Measurements from ENCODE around the gene CHST4.
A peak's percentile ranks its signal among the peaks of the same experiment; 100 is the strongest.
"Not testable (repeated sequence)": the region's sequence is repeated elsewhere in the genome, so short reads cannot be mapped to it uniquely, and the experiment has no call there.

Gene CHST4

DNA sequence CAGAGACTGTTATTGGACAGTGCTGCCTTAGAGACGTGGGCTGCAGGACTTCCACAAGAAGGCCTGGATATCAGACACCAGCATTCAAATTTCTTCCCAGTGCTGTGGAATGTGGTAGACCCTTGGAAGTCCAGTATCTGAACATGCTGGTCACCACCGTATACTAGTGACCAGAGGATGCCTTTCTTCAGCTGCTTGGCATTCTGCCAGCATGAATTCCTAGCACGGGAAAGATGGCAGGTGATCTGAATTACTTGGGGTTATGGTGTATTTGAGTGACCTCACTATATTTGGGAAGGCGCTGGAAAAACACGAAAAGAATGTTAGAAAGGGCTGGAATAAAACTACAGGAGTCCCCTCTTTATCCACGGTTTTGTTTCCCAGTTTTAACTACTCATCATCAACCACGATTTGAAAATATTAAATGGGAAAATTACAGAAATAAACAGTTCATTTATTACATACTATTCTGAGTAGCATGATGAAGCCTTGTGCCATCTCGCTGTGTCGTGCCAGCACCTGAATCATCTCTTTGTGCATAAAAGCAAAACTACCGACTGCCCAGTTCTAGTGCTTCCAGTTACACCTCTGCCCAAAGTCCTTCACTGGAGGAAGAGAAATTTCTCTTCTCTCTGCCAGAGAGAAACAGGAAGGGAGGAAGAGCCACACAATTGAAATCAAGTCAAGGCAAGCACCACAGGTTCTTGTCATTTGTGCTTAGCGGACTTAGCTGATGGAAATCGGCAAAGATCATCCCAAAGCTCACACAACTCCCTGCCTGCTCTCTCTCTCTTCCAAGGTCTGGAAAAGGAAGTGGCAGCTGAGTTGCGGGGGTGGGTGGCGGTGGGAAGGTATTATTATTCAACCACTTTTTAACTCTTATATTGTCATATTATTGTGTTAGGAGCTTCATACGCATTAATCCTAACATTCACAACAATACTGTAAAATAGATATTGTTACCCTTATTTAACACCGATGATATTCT, 1.4 kb upstream of the CHST4 start:
- DNase-seq (ENCODE audit: low read depth) = no peak

DNA sequence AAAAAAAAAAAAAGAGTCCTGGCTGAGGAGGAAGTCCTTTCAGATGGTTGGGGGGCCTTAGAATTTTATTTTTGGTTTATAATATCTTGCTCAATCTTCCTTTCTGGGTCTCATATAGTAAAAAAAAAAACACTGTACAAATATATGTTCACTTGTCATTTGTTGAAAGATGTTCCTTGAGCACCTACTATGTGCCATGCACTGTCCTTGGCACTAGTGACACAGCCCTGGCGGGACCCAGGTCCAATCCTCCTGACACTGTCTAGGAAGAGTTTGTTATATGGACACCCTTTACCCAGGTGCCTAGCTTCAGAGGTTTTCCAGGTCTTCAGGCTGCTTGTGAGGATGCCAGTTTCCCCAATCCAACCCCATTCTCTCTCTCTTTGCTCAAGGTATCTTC, 2.0 kb downstream of the CHST4 start:
- no peak for DNase-seq (ENCODE audit: low read depth)

DNA sequence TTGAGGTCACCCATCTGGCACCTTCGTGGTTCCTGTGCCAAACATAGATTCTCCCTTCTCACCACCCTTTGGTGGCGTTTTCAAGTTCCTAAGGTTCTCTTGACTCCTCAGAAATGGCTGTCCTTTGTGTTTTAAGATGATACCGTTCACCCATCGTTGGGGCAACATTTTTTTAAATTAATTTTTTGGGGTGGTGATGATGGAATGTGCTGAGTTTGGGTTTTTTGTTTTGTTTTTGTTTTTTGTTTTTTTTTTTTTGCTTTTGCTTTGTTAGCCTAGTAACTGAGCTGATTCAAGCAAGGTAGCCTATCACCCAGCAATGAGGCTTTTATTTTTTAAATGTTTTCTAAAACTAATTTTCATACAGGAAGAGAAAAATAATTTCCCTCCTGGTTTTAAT, 2.6 kb downstream of the CHST4 start:
- no peak for DNase-seq (ENCODE audit: low read depth)

DNA sequence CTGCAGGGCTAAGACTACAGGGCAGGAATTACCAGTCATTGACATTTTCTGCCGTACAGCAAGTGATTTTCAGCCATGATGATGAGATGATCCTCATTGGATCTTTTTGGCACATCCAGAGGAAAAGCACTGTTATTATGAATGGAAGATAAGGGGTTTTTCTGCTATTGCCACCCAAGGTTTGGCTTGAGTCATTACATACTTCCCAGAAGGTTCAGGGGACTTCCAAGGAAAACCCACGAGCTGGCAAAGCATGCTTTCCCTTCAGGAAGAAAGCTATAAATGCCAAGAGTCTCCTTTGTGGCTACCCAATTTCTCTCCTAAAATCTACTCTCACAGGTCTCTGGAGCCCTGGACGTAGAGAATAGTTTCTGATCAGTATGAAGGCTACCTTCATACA, 6.1 kb downstream of the CHST4 start:
- no peak for DNase-seq (ENCODE audit: low read depth)

- no peak for DNase-seq (ENCODE audit: low read depth)
Measured at GRCh38 chr16:71536752-71537499, 10.7 kb downstream of the CHST4 start.

DNA sequence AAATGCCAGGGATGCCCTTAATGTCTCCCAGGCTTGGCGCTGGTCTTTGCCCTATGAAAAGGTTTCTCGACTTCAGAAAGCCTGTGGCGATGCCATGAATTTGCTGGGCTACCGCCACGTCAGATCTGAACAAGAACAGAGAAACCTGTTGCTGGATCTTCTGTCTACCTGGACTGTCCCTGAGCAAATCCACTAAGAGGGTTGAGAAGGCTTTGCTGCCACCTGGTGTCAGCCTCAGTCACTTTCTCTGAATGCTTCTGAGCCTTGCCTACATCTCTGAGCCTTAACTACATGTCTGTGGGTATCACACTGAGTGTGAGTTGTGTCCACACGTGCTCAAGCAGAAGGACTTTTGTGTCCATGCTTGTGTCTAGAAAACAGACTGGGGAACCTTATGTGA, 11.4 kb downstream of the CHST4 start:
- no peak for DNase-seq (ENCODE audit: low read depth)

- peak; percentile 14 for DNase-seq (ENCODE audit: low read depth)
Measured at GRCh38 chr16:71542377-71542776, 16.2 kb downstream of the CHST4 start.

DNA sequence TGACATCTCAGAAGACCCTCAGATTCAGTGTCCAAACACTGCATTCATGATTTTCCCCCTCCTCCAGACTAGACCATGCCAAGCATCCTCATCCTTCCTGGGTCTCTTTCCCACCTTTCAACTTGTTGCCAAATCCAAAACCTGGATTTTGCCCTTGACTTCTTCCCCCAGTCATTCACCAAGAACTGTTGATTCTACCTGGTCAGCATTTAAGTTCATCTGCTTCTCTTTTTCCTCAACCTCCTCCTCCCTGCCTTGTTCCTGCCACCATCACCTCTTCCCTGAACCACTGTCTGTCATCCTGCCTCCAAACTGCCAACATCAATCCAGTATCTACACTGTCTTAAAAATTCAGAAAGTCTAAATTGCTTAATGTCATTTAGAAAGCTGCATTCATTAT, 20.9 kb downstream of the CHST4 start:
- DNase-seq (ENCODE audit: low read depth) = no peak

DNA sequence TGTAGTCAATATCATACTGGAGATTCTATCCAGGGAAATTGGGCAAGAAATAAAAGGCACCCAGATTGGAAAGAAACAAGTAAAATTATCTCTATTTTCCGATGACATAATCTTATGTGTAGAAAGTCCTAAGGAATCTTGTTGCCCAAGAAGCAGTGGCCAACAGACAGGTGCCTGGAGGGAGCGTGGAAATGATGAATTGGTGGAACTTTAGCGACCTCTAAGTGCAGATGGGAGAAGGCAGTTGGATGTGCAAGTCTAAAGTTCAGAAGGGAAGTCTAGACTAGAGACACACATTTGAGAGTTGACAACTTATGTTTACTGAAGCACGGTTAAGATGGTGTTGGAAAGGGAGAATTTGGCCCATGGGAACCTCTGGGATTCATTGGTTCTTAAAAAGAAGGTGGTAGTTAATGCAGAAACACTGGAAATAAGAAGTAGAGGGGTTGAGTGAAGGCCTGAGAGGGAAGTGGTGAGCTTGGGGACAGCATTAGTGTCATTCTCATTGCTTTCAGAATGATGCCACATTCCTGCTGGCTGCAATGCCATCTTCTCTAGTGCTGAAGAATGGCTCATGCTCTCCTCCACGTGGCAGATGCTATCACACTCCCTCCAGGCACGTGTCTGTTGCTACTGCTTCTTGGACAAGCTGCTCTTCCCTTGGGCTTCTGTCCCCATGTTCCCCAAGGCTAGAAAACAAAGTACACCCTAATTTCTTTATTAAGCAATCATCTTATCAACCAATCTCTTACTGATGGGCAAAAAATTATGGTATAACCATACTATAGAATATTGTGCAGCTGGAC, 26.7 kb downstream of the CHST4 start:
- DNase-seq (ENCODE audit: low read depth) = no peak

DNA sequence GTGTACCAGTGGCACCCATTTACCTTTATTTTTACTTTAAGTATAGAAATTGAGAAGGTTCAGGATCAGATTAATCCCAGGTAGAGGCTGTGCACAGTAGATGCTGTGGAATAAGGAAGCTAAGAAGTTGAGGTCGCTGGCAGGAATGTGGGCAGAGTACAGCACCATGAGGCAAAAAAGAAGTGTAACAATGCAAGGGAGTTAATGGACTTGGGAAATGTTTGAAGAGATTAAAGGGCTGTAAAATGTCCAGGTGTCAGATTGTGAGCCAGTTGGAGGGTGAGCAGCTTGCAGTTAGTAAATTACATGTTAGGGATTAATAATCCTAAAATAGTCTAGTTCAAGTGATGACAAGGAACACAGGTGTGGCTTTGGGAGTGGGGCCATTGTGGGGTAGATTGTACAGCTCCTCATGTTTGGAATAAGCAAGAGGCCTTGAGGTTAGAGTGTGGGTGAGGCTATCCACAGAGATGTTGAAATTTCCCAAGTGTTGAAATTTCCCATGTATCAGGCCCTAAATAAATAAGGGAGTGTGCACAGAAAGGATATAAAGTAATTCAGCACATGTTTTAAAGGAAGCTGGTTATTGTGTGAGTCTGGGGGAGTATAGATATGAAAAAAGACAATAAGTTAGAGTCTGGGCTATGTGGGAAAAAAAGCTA, 29.1 kb downstream of the CHST4 start:
- no peak for DNase-seq (ENCODE audit: low read depth)

DNA sequence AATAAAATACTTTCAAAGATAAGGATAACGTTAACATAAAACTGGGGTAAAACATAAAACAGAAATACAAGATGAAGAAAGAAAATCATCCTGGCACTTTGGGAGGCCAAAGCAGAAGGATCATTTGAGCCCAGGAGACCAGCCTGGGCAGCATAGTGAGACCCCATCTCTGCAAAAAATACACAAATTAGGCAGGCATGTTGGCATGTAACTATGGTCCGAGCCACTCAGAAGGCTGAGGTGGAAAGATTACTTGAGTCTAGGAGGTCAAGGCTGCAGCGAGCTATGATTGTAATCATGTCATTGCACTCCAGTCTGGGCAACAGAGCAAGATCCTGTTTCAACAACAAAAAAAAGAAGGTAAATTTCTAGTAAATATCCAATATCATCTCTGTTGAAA, 31.1 kb downstream of the CHST4 start:
- no peak for DNase-seq (ENCODE audit: low read depth)

GRCh38 chr16:71557954-71558582, 31.8 kb downstream of the CHST4 start:
- DNase-seq (ENCODE audit: low read depth) = no peak

- no peak for DNase-seq (ENCODE audit: low read depth)
Measured at GRCh38 chr16:71559855-71560254, 33.6 kb downstream of the CHST4 start.

GRCh38 chr16:71561886-71562285, 35.7 kb downstream of the CHST4 start:
- not testable (repeated sequence) for DNase-seq (ENCODE audit: low read depth)

- DNase-seq (ENCODE audit: low read depth) = no peak
Measured at GRCh38 chr16:71562552-71562951, 36.3 kb downstream of the CHST4 start.

DNA sequence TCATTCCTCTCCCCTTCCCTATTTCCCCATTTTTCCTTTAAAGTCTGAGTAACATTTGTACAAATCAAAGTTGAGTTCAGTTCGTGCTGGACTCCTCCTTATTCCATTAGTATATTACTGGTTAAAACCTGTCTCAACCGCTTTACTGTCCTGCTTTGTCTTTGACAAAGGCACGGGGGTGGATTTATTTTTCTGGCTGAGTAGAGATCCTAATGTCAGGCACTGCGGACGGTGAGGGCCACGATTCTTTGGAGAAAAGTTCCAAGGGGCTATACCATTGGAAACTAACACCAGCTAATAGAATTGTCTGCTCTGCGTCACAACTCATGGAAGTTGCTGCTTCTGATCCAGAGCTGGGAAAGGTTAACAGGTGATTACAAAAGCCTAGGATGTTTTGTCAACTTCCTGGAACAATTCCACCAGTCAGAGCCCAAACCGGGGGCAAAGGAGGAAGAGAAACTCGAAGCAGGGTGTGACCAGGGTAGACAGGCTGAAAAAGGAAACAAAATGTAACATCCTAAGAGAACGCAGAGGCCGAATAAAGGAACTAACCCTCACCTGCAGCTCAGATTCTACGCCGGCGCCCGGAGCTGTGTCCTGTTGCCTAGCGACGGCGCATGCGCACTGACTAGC, 38.2 kb downstream of the CHST4 start:
- no peak for DNase-seq (ENCODE audit: low read depth)

DNA sequence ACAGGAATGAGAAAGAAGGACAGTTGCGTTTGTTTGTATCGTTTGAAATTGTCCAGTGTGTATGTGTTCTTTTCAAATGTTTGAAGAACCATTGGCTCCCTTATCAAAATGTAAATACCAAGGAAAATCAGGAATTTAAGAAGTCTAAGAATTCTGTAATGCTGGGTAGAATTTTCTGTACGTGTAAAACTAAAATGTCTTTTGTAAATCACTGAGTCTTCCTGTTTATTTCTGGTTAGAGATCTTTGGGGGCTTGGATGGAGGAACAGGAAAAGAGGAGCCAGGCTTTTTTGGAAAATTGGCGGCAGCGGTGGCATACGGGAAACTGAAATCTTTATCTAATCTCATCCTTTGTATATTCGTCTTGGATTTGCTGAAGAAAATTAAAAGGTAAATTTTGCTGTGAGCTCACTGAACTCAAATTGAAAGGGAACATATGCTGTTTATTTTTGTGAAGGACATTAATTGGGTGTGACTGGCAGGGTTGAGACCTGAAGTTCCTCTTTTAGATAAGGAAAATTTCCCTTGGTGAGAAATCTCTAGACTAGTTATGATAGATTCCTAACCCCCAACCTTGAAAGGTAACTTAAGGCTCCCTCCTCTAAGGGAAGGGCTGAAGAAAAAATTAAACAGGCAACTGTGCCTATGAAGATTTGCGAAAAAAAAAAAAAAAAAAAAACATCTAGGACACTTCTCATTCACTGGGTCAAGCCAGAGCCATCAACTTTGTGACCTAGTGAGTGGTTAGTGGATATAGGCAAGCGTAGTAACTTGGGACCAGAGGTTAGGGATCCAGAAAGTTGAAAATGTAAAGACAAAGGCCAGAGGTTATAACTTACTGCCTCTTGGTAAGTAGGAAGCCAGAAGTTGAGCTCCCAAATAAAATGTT, 39.8 kb downstream of the CHST4 start:
- DNase-seq (ENCODE audit: low read depth) = no peak

DNA sequence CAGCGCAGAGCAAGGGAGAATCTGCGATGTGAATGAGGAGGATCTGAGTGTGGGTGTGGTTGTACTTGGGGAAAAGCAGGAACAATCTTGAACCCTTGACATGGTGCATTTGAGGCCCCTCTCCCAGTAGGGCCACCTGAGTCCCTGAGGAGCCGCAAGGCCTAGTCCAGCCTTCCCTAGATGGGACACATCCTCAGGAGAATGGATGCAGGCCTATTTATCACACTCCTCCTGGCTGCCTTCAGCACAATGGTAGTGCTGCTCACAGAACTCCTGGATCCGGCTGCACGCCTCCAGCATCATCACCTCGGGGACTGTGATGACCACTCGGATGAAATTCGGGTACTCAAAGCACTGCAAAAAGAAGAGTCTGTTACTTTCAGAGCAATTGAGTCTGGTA, 41.7 kb downstream of the CHST4 start:
- no peak for DNase-seq (ENCODE audit: low read depth)

GRCh38 chr16:71568551-71568950, 42.3 kb downstream of the CHST4 start:
- no peak for DNase-seq (ENCODE audit: low read depth)

GRCh38 chr16:71569621-71570020, 43.4 kb downstream of the CHST4 start:
- DNase-seq (ENCODE audit: low read depth) = no peak
